ENCODE results near the gene POLE.

- TF ChIP-seq CTCF (IDR thresholded peaks at IDR 0.05) (no peak), POLR2A (IDR thresholded peaks at IDR 0.05) (no peak), POLR2AphosphoS5 (IDR thresholded peaks at IDR 0.05) (no peak)
Measured at GRCh38 chr12:132664206-132665148, 22.7 kb downstream of the POLE start.

Measured in breast epithelium (tissue), 3 donors.